HEK293 (cell line): ENCODE data around the gene TFAP2B.

Experiments used
- BCL6B ChIP-seq: fragments of 450-650 bp; formaldehyde crosslinking; IDR thresholded peaks from 2 replicates; pipeline ENCODE4 v1.5.1; 2017; ENCODE audit warnings: missing biosample characterization, missing genetic modification characterization
- HOXC10 ChIP-seq: sonication (generic); formaldehyde crosslinking; IDR thresholded peaks from 2 replicates; pipeline ENCODE4 v1.8.1; 2023; ENCODE audit warnings: mild to moderate bottlenecking, missing genetic modification reagents
- KLF16 ChIP-seq: fragments of 450-650 bp; formaldehyde crosslinking; IDR thresholded peaks from 2 replicates; pipeline ENCODE4 v1.5.1; 2017; ENCODE audit warnings: missing biosample characterization, missing genetic modification characterization
- PATZ1 ChIP-seq: fragments of 450-650 bp; formaldehyde crosslinking; IDR thresholded peaks from 2 replicates; pipeline ENCODE4 v1.5.1; 2016; ENCODE audit warnings: missing biosample characterization, missing genetic modification characterization
- YY1 ChIP-seq: fragments of 450-650 bp; formaldehyde crosslinking; IDR thresholded peaks from 2 replicates; pipeline ENCODE4 v1.5.1; 2018; ENCODE audit warnings: missing biosample characterization, missing genetic modification characterization
- ZBTB7A ChIP-seq: fragments of 450-650 bp; formaldehyde crosslinking; IDR thresholded peaks from 2 replicates; pipeline ENCODE4 v1.5.1; 2016; ENCODE audit warnings: low read depth, missing biosample characterization, missing genetic modification characterization
- ZNF19 ChIP-seq: fragments of 450-650 bp; formaldehyde crosslinking; IDR thresholded peaks from 2 replicates; pipeline ENCODE4; 2016; ENCODE audit warnings: missing biosample characterization, missing genetic modification characterization, low read depth
- TF ChIP-seq, protein P1 (sequence below): fragments of 450-650 bp; formaldehyde crosslinking; IDR thresholded peaks from 2 replicates; pipeline ENCODE4 v1.5.1; 2016; ENCODE audit warnings: missing biosample characterization, missing genetic modification characterization
- TF ChIP-seq, protein P2 (sequence below): fragments of 450-650 bp; formaldehyde crosslinking; IDR thresholded peaks from 2 replicates; pipeline ENCODE4 v1.5.1; 2017; ENCODE audit warnings: missing biosample characterization, missing genetic modification characterization

- no peak for TF ChIP-seq KLF16 (tag by site-specific recombination)
- no peak for TF ChIP-seq PATZ1
- no peak for TF ChIP-seq BCL6B (tag by site-specific recombination)
- TF ChIP-seq YY1 (tag by site-specific recombination): no peak
- no peak for TF ChIP-seq HOXC10 (CRISPR knock-in tag)
- TF ChIP-seq, protein P1, sequence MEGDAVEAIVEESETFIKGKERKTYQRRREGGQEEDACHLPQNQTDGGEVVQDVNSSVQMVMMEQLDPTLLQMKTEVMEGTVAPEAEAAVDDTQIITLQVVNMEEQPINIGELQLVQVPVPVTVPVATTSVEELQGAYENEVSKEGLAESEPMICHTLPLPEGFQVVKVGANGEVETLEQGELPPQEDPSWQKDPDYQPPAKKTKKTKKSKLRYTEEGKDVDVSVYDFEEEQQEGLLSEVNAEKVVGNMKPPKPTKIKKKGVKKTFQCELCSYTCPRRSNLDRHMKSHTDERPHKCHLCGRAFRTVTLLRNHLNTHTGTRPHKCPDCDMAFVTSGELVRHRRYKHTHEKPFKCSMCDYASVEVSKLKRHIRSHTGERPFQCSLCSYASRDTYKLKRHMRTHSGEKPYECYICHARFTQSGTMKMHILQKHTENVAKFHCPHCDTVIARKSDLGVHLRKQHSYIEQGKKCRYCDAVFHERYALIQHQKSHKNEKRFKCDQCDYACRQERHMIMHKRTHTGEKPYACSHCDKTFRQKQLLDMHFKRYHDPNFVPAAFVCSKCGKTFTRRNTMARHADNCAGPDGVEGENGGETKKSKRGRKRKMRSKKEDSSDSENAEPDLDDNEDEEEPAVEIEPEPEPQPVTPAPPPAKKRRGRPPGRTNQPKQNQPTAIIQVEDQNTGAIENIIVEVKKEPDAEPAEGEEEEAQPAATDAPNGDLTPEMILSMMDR: no peak
- TF ChIP-seq ZNF19 (tag by site-specific recombination): no peak
- TF ChIP-seq ZBTB7A: no peak
- TF ChIP-seq, protein P2, sequence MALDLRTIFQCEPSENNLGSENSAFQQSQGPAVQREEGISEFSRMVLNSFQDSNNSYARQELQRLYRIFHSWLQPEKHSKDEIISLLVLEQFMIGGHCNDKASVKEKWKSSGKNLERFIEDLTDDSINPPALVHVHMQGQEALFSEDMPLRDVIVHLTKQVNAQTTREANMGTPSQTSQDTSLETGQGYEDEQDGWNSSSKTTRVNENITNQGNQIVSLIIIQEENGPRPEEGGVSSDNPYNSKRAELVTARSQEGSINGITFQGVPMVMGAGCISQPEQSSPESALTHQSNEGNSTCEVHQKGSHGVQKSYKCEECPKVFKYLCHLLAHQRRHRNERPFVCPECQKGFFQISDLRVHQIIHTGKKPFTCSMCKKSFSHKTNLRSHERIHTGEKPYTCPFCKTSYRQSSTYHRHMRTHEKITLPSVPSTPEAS: no peak
Observed at GRCh38 chr6:50891290-50891689, 72.6 kb downstream of the TFAP2B start.
